ENCODE measurements around the gene TRAF3IP1.

GRCh38 chr2:238399094-238399493 lies 78.8 kb downstream of the TRAF3IP1 start:
- TF ChIP-seq CTCF (IDR thresholded peaks at IDR 0.05 in 8 of 11, conservative IDR thresholded peaks at IDR 0.05 in 3 of 11) = no peak
- TF ChIP-seq POLR2A (IDR thresholded peaks at IDR 0.05) = no peak

All from spleen (tissue), 7 donors.